Measurements from ENCODE around the gene SSTR4. TPM values are rescaled to one million over a fixed set of nuclear protein-coding genes. Genes with fewer than 3 reads are reported as not detected.

The SSTR4 gene
- total and polyA plus RNA-seq, 2 donors (not counting 1 experiment from before 2014, with no cell fraction given): not detected

DNA sequence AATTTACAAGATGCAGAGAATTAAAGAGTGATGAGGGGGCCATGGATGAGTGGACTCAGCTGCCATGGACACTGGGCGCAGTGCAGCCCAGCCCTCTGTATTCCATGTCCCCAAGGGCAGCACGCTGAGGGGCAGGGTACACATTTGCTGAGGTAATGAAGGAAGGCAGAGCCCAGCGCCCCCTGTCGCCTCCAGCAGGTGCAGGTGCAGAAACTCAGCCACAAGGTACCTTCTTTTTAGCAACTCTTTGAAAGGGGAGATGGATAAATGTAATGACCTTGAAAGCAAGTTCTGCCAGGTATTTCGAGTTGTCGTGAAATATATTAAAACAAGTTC is 43.9 kb downstream of the SSTR4 start:
- H3K27me3 ChIP-seq (ENCODE audit: control insufficient read depth, insufficient read depth, low read length): no peaks in the 10 kb centered on the region
- no peaks in the 10 kb centered on the region for H3K79me2 ChIP-seq (ENCODE audit: control insufficient read depth, insufficient read depth, low read length)
- DNase-seq (ENCODE audit: low read depth in 2 of 2): no peak
- no peak overlapping the region for H3K9ac ChIP-seq (ENCODE audit: insufficient read depth, low read length)
- H2AFZ ChIP-seq (ENCODE audit: low read length): no peak overlapping the region
- no peak overlapping the region for H3K4me3 ChIP-seq (replicated peaks in 1 of 4; ENCODE audit: control extremely low read depth in 1 of 4, insufficient read depth in 1 of 4, low read depth in 3 of 4, low read length in 4 of 4)
- no peak for TF ChIP-seq EZH2 (IDR thresholded peaks at IDR 0.05; ENCODE audit: low read length, missing control alignments)
- TF ChIP-seq, protein P1, sequence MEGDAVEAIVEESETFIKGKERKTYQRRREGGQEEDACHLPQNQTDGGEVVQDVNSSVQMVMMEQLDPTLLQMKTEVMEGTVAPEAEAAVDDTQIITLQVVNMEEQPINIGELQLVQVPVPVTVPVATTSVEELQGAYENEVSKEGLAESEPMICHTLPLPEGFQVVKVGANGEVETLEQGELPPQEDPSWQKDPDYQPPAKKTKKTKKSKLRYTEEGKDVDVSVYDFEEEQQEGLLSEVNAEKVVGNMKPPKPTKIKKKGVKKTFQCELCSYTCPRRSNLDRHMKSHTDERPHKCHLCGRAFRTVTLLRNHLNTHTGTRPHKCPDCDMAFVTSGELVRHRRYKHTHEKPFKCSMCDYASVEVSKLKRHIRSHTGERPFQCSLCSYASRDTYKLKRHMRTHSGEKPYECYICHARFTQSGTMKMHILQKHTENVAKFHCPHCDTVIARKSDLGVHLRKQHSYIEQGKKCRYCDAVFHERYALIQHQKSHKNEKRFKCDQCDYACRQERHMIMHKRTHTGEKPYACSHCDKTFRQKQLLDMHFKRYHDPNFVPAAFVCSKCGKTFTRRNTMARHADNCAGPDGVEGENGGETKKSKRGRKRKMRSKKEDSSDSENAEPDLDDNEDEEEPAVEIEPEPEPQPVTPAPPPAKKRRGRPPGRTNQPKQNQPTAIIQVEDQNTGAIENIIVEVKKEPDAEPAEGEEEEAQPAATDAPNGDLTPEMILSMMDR (conservative IDR thresholded peaks at IDR 0.05 in 1 of 2, IDR thresholded peaks at IDR 0.05 in 1 of 2; ENCODE audit: low read depth in 1 of 2, low read length in 2 of 2): peak in 1 of 2 donors; percentile 2
- no peak overlapping the region for H3K27ac ChIP-seq (ENCODE audit: insufficient read depth, low read length)
- no peaks in the 10 kb centered on the region for H3K9me3 ChIP-seq (ENCODE audit: control insufficient read depth, insufficient read depth, low read depth, low read length)
- no peaks in the 10 kb centered on the region for H3K4me1 ChIP-seq (ENCODE audit: control insufficient read depth, extremely low read depth, insufficient read depth, low read length)
- no peaks in the 10 kb centered on the region for H3K36me3 ChIP-seq (ENCODE audit: control insufficient read depth, insufficient read depth, low read length)
- H4K20me1 ChIP-seq (ENCODE audit: control insufficient read depth, extremely low read depth, insufficient read depth, low read length): no peaks in the 10 kb centered on the region
- H3K4me2 ChIP-seq (ENCODE audit: extremely low read depth, insufficient read depth, low read length): no peak overlapping the region

GRCh38 chr20:23079926-23080325 is 44.8 kb downstream of the SSTR4 start:
- Histone ChIP-seq H3K36me3 (ENCODE audit: control insufficient read depth, insufficient read depth, low read length) (no peaks in the 10 kb centered on the region), H3K27ac (ENCODE audit: insufficient read depth, low read length) (no peak overlapping the region), H3K79me2 (ENCODE audit: control insufficient read depth, insufficient read depth, low read length) (no peaks in the 10 kb centered on the region), H3K4me2 (ENCODE audit: extremely low read depth, insufficient read depth, low read length) (no peak overlapping the region), H3K4me3 (replicated peaks in 1 of 4; ENCODE audit: control extremely low read depth in 1 of 4, insufficient read depth in 1 of 4, low read depth in 3 of 4, low read length in 4 of 4) (no peak overlapping the region), H3K9ac (ENCODE audit: insufficient read depth, low read length) (no peak overlapping the region), H3K27me3 (ENCODE audit: control insufficient read depth, insufficient read depth, low read length) (no peaks in the 10 kb centered on the region), H4K20me1 (ENCODE audit: control insufficient read depth, extremely low read depth, insufficient read depth, low read length) (no peaks in the 10 kb centered on the region), H2AFZ (ENCODE audit: low read length) (no peak overlapping the region), H3K9me3 (ENCODE audit: control insufficient read depth, insufficient read depth, low read depth, low read length) (no peaks in the 10 kb centered on the region), H3K4me1 (ENCODE audit: control insufficient read depth, extremely low read depth, insufficient read depth, low read length) (no peaks in the 10 kb centered on the region)
- DNase-seq (ENCODE audit: low read depth in 2 of 2): no peak
- TF ChIP-seq, protein P1 (conservative IDR thresholded peaks at IDR 0.05 in 1 of 2, IDR thresholded peaks at IDR 0.05 in 1 of 2; ENCODE audit: low read depth in 1 of 2, low read length in 2 of 2): no peak
- no peak for TF ChIP-seq EZH2 (IDR thresholded peaks at IDR 0.05; ENCODE audit: low read length, missing control alignments)

DNA sequence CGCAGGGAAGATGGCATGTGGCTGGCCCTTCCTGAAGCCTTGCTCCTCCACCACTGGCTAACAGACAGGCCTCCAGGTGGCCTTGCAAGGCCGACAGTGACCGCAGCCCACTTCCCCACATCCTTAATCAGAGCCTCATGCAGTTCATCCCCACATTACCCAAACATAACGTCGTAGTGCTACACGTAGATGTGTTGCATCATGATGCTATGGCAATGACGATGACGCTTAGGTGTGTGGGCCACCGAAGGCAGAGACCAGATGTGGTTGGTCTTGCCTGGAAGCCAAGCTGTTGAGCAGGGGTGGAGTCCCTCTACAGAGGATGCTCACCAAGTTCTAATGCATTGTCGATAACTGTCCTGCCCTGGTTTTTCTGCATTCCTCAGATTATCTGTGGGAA is 45.4 kb downstream of the SSTR4 start:
- Histone ChIP-seq H3K27me3 (ENCODE audit: control insufficient read depth, insufficient read depth, low read length) (no peaks in the 10 kb centered on the region), H3K4me1 (ENCODE audit: control insufficient read depth, extremely low read depth, insufficient read depth, low read length) (no peaks in the 10 kb centered on the region), H3K4me2 (ENCODE audit: extremely low read depth, insufficient read depth, low read length) (no peak overlapping the region), H3K79me2 (ENCODE audit: control insufficient read depth, insufficient read depth, low read length) (no peaks in the 10 kb centered on the region), H2AFZ (ENCODE audit: low read length) (no peak overlapping the region), H3K9me3 (ENCODE audit: control insufficient read depth, insufficient read depth, low read depth, low read length) (no peaks in the 10 kb centered on the region), H4K20me1 (ENCODE audit: control insufficient read depth, extremely low read depth, insufficient read depth, low read length) (no peaks in the 10 kb centered on the region), H3K27ac (ENCODE audit: insufficient read depth, low read length) (no peak overlapping the region), H3K36me3 (ENCODE audit: control insufficient read depth, insufficient read depth, low read length) (no peaks in the 10 kb centered on the region), H3K9ac (ENCODE audit: insufficient read depth, low read length) (no peak overlapping the region), H3K4me3 (replicated peaks in 1 of 4; ENCODE audit: control extremely low read depth in 1 of 4, insufficient read depth in 1 of 4, low read depth in 3 of 4, low read length in 4 of 4) (no peak overlapping the region)
- TF ChIP-seq EZH2 (IDR thresholded peaks at IDR 0.05; ENCODE audit: low read length, missing control alignments): no peak
- TF ChIP-seq, protein P1 (conservative IDR thresholded peaks at IDR 0.05 in 1 of 2, IDR thresholded peaks at IDR 0.05 in 1 of 2; ENCODE audit: low read depth in 1 of 2, low read length in 2 of 2): no peak
- no peak for DNase-seq (ENCODE audit: low read depth in 2 of 2)
